UCSD-AML1 (cell line): ENCODE measurements around the gene SLK.

Experiments used
- DNase-seq: peaks from one replicate; lab custom pipeline; 2025; ENCODE audit not compliant: unreplicated experiment; lab: John Stamatoyannopoulos, UW

The SLK gene

DNA sequence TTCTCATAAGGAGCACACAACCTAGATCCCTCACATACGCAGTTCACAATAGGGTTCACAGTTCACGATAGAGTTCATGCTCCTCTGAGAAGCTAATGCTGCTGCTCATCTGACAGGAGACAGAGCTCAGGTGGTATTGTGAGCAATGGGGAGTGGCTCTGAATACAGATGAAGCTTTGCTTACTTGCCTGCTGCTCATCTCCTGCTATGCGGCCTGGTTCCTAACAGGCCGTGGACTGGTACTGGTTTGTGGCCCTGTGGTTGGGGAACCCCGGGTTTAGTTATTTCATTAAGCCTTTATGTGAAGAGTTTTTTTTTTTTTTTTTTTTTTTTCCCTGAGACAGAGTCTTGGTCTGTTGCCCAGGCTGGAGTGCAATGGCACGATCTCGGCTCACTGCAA lies 19.4 kb downstream of the SLK start:
- DNase-seq, result no peak

DNA sequence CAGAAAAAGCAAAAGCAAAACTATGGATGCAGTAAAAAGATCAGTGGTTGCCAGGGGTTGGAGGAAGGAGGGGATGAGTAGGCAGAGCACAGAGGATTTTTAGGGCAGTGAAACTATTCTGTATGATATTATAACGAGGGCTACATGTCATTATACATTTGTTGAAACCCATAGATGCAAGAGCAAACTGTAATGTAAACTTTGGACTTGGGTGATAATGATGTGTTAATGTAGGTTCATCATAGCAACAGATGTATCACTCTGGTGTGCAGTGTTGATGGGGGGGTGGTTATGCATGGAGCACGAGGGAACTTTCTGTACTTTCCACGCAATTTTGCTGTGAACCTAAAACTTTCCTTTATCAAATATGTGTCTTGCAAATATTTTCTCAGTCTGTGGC lies 23.2 kb downstream of the SLK start:
- no peak for DNase-seq

GRCh38 chr10:103990531-103990930 lies 23.6 kb downstream of the SLK start:
- no peak for DNase-seq

GRCh38 chr10:103991393-103992128 lies 24.6 kb downstream of the SLK start:
- no peak for DNase-seq

- DNase-seq, result no peak
Observed at GRCh38 chr10:103995134-103995533, 28.2 kb downstream of the SLK start.

DNA sequence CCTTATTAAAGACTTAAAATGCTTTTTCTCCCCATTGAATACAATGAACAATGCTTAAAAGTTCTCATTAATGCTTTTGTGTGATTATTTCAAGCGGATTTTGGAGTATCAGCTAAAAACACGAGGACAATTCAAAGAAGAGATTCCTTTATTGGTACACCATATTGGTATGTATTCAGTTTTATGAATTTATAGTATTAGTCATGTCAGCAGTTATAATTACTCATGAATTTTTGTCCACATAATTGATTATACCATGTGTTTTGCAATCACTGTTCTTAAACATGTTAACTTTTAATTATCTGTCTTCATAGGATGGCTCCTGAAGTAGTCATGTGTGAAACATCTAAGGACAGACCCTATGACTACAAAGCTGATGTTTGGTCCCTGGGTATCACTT lies 31.9 kb downstream of the SLK start:
- no peak for DNase-seq

GRCh38 chr10:104002911-104003310 lies 36.0 kb downstream of the SLK start:
- DNase-seq, result no peak

GRCh38 chr10:104005172-104005863 lies 38.4 kb downstream of the SLK start:
- DNase-seq, result no peak

DNA sequence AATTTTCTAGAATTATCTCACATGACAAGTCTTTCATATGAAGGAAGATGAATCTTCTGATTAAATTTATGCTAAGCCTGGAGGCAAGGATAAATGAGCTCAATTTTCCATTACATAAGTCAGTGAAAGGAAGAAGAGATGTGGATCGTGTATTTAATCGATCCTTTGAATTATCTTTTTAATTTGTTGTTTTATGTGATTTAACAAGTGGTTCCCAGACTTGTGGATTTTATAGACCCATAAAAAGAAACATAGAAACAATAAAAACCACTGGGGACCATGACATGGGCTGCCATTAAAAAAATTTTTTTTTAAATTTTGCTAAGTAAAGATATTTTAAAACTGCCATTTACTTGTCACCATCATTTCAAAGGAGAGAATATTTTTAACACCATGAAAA lies 45.0 kb downstream of the SLK start:
- no peak for DNase-seq

GRCh38 chr10:104013489-104013888 lies 46.5 kb downstream of the SLK start:
- no peak for DNase-seq

GRCh38 chr10:104014176-104014575 lies 47.2 kb downstream of the SLK start:
- DNase-seq, result no peak

DNA sequence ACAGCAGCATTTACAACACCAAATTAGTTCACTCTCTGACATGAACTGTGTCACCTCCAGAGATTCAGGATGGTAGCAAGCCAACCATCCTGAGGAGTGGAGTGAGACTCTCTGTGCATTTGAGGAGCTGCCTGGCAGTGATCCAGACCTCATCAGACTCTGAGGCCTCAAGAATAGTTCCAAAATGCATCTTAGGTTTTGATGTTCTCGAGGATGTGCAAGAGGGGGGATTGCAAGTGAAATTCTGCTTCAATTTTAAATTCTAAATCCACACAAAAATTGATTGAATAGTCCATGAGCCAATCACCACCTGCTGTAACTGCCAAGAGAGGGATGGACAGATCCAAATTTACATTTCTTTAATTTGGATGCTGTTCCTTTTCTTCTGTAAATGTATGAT lies 49.7 kb downstream of the SLK start:
- no peak for DNase-seq

DNA sequence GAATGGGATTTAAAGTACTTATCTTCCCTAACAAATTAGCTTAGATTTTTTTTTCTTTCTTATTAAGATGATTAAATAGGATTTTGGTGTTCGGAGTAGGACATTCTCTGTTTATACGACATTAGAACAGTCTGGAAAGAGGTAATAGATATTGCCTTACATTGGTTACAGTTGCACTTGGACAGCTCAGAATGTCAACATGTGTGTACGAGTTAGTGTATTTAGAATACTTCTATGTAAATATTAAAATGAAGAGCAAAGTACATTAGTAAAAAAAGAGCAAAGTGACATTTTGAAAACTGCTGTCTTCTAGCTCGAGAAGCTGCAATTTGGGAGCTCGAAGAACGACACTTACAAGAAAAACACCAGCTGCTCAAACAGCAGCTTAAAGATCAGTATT lies 51.5 kb downstream of the SLK start:
- no peak for DNase-seq

- no peak for DNase-seq
Observed at GRCh38 chr10:104020020-104020419, 53.1 kb downstream of the SLK start.

DNA sequence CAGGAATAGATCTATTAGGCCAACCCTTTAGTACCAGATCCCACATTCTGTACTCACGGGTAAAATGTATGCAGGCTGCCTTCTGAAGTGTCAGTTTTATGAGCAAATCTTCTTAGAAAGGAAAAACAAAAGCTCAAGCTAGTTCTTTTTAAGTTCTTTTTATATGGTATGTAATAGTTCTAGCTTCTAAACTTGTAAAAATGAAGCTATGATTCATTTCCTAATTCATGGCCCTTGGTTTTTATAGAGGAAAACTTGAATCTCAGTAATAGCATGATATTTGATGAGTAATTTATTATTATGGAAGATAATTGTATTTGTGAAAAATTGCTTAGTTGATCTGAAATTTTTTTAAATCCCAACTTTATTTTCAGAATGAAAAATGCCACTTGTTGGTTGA lies 54.3 kb downstream of the SLK start:
- no peak for DNase-seq

DNA sequence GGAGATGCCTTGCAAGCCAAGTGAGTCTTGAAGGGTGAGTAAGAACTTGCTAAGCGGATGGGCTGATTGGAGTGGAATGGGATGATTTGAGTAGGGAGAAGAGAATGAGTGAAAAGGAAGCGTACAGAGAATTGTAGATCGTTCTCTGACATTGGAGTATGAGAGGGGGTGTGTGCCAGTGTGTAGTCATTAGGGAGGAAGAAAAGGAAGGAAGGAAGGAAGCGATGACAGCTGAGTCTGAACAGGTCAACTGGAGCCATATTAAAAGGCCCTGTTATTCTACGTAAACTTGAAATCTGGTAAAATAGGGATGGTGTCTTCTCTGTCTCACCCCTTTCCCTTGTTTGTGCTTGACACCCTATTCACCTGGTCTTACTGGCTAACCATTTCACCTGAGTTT lies 55.1 kb downstream of the SLK start:
- DNase-seq, result no peak

DNA sequence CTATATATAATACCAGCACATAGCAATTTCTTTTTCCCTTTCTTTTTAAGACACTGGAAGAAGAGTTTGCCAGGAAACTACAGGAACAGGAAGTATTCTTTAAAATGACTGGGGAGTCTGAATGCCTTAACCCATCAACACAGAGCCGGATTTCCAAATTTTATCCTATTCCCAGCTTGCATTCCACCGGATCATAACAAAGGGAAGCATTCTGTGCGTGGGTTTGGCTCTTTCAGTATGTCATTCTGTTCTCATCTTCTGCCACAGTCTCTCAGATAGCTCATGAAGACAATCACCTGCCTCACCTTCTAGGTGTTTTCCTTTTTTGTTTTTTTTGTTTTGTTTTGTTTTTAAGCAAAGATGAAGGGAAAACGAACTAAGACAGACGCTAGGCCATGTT lies 58.6 kb downstream of the SLK start:
- DNase-seq, result no peak

DNA sequence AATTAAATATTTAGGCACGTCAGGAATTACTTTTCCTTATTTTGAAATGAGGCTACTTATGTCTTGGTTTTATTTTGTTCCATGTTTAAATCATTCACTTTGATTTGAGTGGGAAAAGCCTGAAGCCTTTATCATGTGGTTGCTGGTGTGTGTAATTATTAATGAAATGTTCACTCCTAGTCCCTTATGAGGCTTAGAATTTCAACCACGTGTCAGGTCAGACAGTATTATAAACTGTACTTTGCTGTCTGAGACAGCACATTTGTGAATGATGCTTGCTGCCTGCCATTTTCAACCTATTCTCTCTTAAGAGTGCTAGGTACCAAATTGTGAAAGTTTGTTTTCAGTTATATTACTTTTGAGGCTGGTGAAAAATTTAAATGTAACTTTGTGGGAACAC lies 59.8 kb downstream of the SLK start:
- no peak for DNase-seq

GRCh38 chr10:104028146-104028545 lies 61.2 kb downstream of the SLK start:
- DNase-seq, result no peak

DNA sequence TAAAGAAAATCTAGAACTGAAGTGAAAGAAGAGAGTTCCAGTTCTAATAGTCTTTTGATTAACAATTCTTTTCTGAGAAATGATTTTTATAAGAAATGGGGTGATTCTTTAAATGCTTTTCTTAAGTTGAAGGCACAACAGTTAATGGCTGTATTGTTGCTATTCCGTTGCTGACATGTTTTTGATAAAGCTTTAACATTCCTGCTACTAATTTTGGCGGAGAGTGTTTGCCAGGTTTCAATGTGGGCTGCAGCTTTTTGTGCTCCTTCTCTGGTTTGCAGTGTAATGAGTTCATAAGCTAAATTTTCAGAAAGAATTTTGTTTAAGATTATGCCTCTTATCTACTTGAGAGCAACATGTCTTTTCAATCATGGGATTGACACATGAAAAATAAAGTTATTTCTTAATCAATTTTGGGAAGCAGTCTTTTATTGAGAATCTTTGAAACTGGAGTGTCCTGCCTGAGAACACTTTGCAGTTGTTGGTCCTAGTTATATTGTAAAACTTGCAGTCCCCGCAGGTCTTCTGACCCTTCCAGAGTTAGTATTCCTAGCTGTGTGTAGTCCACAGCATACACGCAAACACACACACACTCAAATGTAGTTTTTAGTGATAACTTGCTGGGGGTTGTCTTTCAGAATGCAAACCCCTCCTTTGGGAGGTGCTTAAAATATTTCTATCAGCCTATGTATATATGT lies 62.0 kb downstream of the SLK start:
- DNase-seq, result no peak

DNA sequence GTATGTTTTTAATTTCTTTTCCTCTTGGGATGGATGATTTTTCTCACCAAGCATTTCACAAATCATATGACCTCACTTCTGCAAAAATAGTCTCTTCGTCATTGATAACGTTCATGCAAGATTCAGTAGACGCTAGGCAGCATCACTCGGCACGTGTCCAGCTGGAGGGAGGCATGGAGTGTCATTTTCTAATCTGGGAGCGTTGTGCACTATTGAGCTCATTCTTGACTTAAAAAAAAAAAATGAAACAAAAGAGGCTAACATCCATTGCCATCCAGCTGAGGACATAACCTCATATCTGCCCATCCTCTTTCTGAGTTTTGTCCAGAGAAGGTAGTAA lies 62.6 kb downstream of the SLK start:
- DNase-seq, result no peak

- DNase-seq, result no peak
Observed at GRCh38 chr10:104031631-104032030, 64.7 kb downstream of the SLK start.
